ENCODE measurements around the gene WASHC2C. TPM values are rescaled to one million over a fixed set of nuclear protein-coding genes. Genes with fewer than 3 reads are reported as not detected.

WASHC2C gene, protein sequence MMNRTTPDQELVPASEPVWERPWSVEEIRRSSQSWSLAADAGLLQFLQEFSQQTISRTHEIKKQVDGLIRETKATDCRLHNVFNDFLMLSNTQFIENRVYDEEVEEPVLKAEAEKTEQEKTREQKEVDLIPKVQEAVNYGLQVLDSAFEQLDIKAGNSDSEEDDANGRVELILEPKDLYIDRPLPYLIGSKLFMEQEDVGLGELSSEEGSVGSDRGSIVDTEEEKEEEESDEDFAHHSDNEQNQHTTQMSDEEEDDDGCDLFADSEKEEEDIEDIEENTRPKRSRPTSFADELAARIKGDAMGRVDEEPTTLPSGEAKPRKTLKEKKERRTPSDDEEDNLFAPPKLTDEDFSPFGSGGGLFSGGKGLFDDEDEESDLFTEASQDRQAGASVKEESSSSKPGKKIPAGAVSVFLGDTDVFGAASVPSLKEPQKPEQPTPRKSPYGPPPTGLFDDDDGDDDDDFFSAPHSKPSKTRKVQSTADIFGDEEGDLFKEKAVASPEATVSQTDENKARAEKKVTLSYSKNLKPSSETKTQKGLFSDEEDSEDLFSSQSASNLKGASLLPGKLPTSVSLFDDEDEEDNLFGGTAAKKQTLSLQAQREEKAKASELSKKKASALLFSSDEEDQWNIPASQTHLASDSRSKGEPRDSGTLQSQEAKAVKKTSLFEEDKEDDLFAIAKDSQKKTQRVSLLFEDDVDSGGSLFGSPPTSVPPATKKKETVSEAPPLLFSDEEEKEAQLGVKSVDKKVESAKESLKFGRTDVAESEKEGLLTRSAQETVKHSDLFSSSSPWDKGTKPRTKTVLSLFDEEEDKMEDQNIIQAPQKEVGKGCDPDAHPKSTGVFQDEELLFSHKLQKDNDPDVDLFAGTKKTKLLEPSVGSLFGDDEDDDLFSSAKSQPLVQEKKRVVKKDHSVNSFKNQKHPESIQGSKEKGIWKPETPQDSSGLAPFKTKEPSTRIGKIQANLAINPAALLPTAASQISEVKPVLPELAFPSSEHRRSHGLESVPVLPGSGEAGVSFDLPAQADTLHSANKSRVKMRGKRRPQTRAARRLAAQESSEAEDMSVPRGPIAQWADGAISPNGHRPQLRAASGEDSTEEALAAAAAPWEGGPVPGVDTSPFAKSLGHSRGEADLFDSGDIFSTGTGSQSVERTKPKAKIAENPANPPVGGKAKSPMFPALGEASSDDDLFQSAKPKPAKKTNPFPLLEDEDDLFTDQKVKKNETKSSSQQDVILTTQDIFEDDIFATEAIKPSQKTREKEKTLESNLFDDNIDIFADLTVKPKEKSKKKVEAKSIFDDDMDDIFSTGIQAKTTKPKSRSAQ (N-terminal part only)
- total RNA-seq, result 61.3 and 67.8 TPM in 2 replicates

GRCh38 chr10:45726703-45727420 is at the start of gene WASHC2C:
WASHC2C (plus strand) TSS chr10:45727266; CDS start chr10:45727318, 52 bp downstream.

Other genes starting within 250 kb of the WASHC2C start
- gene ZFAND4, start 54.5 kb upstream of the WASHC2C start, total RNA-seq, result 3.6 and 4.5 TPM in 2 replicates
- gene AGAP4, start 120.2 kb downstream of the WASHC2C start, total RNA-seq, result 1.9 and 4.3 TPM in 2 replicates
- 49.5 and 71.4 TPM in 2 replicates for gene TIMM23, start 245.2 kb downstream of the WASHC2C start, total RNA-seq

Data from bronchial smooth muscle cell (primary cell).